Left hindlimb (tissue), 1 donor: Measurements from ENCODE around the gene FBXO47.

Source experiments
- DNase-seq: peaks from one replicate; pipeline ENCODE4 v3.0.0-alpha.2; 2018

Gene FBXO47, protein sequence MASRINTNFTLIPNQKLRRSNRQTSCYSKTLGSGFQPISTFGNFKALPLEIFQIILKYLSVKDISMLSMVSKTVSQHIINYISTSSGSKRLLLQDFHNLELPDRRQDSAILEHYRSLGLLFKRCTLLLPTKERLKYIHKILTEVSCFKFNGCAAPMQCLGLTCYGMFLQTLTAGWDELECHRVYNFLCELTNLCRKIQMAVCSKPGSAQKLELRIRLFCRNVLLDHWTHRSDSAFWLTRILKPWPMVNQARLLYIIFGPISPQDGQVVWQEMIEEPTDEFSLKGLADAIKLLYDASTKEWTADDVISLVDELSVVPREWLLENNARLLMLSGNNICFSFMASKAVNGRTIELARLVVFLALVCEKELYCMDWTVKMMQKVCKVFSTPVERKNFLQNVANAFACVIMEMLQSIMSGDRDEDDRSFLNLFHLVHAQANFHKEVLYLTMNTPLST

DNA sequence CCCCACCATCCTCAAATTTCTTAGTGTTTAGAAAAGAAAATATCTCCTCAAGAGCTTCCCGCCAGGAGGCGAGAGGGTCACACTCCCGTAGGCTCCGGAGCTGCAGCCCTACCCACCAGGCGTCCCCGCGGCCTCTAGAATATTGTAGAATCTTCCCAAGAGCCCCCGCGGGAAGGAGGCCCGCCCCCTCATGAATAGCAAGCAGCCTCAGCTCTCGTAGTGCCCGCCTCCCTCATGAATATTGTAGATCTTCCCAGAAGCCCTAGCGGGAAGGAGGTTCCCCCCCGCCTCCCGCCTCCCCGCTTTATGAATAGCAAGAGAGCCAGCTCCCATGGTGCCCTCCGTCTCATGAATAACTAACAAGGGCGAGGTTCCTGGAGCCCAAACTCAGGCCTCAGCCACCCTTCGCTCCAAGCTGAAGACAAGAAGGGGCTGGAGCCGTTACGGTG lies at the start of gene FBXO47:
FBXO47 (minus strand) TSS at position 114 of the 449 bp plus-strand sequence. CDS start 4,378 bp downstream, outside the sequence.
- peak; percentile 93 for DNase-seq

DNA sequence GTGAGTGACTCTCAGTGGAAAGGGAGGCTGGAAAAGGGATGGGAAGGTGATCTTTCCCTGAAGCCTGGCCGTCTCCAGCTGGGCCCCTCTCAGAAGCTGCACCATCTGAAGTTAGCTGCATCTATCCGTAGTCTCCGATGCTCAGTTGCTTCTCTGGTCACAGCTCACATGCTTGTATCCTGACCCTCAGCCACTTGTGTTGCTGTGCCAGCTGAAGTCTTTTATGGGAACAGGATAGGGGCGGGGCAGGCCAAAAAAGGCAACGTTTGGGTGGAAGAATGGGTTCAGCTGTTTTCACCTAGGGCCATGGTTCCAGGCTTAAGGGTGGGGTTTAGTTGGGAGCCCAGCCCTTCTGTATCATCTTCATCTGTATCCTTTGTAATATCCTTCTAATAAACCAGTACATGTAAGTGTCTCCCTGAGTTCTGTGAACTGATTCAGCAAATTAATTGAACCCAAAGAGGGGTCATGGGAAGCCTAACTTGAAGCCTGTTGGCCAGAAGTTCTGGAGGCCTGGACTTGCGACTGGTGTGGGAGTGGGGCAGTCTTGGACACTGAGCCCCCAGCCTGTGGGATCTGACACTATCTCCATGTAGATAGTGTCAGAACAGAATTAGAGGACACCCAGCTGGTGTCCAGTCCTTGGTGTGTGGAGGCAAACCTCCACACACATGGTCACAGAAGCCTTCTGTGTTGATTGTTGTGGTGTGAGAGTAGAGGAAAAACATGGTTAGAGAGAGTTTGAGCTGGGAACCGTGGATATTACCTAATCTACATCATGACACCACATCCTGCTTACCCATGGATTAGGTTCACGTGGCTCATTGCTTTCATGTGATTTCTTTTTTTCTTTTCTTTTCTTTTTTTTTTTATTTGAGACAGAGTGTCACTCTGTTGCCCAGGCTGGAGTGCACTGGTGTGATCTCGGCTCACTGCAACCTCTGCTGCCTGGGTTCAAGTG lies 49.3 kb upstream of the FBXO47 start:
- no peak for DNase-seq

DNA sequence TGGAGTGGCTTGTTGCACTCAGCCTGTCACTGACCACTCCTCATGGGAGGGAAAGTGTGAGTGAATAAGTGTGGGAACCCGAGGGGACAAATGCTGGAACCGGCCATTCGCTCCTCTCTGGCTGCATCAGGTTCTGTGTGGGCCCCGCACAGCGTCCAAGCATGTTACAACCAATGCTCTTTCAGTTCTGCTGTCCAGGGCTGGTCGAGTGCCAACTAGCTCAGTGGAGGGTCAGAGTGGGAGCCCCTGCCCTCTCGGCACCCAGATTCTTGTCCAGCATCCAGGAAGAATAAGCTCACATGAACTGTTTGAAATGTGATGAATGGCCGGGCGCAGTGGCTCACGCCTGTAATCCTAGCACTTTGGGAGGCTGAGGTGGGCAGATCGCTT lies 48.3 kb upstream of the FBXO47 start:
- DNase-seq, result no peak

DNA sequence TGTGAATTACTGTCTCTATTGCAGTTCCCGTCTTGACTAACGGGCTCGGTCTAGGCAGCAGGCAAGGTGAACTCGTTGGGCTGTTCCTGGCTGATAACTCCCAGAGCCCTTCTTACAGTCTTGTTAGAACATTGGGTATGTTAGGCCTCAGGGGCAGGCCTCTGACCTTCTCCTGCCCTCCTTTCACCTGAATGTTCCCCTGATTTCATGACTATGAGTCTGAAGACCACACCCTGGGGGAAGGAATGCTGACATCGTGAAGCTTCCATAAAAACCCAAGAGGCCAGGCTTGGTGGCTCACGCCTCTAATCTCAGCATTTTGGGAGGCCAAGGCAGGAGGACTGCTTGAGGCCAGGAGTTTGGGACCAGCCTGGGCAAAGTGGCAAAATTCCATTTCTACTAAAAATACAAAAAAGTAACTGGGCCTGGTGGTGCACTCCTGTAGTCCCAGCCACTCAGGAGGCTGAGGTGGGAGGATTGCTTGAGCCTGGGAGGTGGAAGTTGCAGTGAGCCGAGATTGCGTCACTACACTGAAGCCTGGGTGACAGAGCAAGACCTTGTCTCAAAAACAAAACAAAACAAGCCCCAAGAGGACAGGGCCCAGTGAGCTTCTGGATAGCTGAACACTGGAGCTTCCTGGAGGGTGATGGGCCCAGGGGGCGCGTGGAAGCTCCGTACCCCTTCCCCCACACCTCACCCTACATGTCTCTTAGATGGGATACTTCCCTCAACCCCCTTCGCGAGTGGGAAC lies 47.8 kb upstream of the FBXO47 start:
- DNase-seq, result no peak

DNA sequence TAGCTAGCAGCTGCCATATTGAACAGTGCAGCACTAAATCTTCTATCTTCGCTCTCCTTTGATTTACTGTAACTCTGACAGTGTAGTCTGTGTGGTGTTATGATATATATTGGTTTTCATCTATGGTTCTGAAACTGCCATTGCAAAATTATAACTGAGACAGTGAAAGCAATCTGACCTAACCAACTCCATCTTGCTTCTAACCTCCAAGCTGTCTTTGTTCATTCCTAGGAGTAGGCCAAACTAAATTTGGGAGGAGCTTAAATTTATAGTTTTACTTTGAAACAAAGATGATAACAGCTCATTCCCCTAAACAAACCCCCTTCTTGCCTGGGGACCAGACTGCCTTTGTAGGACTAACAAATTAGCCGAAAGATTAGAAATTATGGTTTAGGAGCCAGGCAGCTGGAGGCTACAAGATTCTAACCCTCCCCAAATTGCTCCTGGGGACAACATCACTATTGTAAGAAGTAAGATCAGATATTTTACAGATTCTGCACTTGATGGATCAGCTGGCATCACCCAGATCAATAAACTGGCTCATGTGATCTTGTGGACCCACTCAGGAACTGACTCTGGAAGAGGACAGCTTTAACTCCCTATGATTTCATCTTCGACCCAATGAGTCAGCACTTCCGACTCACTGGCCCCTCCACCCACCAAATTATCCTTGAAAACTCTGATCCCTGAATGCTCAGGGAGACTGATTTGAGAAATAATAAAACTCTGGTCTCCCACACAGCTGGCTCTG lies 47.0 kb upstream of the FBXO47 start:
- no peak for DNase-seq

DNA sequence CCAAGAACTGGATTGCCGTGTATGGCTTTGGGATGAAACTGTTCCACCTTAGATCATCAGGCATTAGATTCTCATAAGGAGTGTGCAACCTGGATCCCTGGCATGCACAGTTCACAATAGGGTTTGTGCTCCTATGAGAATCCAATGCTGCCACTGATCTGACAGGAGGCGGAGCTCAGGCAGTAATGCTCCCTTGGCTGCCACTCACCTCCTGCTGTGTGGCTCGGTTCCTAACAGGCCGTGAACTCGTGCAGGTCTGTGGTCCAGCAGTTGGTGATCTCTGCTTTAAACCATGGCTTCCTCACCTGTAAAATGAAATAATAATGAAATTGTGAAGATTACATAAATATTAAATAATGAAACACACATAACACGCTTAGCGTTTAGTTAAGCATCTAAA lies 45.5 kb upstream of the FBXO47 start:
- no peak for DNase-seq

DNA sequence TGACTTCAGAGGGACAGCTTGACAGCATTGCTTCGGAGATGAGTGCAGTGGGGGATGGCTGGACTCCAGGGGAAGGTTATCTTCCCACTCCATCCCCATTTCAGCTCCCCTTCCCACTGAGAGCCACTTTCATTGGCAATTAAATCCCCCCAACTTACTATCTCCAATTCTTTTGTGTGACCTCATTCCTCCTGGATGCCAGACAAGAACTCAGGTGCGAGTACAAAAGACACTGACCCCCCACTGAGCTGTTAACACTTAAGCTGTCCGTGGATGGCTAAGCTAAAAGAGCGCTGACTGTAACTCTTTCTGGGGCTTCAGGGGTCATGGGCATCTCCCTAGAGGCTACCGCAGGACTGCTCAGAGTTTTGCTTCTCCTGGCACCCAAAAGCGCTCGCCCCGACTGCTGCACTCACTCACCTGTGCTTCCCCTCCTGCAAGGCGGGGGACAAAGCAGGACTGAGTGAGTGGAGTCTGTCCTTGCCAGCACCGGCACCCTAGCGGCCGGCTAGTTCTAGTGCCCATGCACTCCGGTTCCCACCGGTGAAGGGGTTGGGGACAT lies 44.8 kb upstream of the FBXO47 start:
- no peak for DNase-seq

DNA sequence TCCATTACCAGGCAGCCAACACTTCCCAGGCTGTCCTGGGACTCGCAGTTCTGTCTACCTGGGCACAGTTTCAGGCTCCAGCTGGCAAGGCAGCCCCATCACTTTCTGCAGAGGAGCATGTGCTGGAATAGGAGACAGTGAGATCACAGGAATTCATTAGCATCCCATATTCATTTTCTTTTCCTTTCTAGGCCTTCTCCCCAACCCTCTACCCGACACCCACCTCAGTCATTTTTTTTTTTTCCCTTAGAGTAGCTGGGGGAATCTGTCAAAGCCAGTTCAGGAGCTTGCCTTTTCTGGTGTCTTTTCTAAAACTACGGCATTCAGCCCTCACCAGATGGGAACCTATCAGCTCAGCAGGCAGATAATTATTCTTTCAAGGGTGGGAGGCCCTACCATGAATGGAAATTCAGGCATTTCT lies 42.4 kb upstream of the FBXO47 start:
- DNase-seq, result peak; percentile 53

DNA sequence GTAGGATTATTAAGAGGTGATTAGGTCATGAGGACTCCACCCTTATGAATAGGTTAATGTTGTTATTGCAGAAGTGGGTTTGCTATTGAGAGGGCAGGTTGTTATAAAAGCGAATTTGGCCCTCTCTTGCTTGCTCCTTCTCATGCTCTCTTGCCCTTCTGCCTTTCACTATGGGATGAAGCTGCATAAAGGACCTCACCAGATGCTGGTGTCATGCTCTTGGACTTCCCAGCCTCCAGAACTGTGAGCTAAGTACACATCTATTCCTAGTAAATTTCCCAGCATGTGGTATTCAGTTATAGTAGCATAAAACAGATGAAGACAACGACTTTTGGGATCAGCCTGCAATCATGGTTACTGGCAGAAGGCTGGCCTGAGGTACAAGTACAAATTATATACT lies 41.4 kb upstream of the FBXO47 start:
- DNase-seq, result no peak

DNA sequence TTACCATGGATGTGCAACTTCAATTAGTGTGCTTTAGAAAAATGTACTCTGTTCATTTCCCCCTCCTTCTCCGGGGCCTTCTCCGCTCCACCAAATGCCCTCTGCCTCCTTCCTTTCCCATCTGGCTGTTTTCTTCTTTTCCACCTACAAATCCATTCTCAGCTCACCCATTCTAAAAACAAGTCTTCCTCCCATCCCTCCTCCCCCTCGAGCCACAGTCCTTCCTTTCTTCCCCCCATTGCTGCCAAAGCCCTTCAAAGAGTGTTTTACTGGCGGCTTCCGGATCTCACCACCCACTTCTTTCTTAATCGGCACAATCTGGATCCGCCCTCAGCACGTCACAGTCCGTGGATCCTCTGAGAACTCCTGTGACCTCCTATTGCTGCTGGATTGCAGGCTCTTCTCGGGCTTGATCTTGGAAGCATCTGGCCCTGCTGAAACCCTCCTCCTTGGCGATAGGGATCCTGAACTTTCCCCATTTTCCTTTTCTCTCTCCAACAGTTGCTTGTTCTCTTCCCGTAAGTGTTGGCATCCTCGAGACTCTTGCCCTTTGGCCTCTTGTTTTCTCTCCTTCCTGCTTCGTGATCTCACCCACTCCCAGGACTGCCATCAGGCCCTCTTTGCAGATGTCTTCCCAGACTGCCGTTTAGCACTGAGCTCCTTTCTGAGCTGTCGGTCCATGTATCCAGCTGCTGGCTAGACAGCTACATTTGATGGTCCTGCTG lies 36.0 kb upstream of the FBXO47 start:
- peak; percentile 57 for DNase-seq

DNA sequence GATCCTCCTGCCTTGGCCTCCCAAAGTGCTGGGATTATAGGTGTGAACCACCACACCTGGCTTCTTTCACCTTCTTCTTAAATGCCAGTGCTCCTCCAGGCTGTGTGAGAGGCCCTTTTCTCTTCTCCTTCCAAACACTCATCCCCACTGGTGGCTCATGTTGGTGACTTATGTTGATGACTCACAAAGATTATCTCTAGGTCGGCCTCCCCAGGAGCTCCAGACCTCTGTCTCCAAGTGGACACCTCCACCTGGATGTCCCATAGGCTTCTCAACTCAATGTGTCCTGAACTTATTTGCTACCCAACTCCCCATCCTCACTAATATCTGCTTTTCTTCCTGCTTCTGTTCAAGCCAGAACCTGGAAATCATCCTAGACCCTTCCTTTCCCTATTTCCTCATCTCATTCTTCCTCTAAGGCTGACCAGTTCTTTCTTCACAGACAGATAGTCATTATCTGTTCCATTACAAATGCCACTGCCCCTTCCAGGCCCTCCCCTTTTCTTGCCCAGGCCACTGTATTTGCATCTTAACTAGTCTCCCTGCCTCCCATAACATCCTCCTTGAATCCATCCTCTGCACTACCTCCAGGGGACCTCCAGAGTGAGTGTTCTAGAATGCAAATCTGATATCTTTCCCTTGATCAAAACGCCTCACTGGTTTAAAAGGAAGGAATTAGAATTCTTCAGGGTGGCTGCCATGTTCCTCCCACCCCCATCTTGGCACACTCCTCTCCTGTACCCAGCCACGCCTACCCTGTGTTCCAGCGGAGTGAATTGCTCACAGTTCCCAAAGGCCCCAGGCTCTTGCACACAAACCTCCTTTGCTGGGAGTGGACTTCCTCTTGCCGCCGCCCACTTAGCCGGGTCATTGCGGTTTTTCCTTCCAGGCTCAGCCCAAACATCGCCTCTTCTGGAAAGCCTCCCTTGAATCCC lies 34.8 kb upstream of the FBXO47 start:
- DNase-seq, result peak; percentile 76

DNA sequence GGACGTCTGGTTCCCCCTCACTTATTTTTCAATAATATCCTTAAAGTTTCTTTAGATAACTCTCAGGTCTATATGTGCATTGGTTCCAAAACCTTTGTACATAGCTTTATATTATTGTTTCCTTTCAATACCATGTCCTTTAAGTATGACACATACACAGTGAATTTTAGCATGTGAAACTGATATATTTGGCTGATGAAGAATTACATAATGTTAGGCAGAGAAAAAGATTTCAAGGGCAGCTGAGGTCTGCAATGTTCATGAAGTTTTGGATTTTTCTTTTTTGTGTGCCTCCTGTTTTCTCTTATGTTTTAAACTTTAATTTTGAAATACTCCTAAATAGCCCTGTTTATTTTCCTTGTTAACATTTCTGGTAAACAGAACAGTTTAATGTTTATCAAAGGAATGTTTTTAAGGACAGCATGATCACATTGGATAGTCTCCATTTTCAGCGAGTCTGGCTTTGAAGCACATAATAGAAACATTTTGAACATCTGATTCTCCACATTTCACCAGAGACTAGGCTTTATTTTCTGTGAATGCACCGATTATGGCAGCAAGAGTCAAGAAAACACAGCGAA lies 32.9 kb upstream of the FBXO47 start:
- no peak for DNase-seq

DNA sequence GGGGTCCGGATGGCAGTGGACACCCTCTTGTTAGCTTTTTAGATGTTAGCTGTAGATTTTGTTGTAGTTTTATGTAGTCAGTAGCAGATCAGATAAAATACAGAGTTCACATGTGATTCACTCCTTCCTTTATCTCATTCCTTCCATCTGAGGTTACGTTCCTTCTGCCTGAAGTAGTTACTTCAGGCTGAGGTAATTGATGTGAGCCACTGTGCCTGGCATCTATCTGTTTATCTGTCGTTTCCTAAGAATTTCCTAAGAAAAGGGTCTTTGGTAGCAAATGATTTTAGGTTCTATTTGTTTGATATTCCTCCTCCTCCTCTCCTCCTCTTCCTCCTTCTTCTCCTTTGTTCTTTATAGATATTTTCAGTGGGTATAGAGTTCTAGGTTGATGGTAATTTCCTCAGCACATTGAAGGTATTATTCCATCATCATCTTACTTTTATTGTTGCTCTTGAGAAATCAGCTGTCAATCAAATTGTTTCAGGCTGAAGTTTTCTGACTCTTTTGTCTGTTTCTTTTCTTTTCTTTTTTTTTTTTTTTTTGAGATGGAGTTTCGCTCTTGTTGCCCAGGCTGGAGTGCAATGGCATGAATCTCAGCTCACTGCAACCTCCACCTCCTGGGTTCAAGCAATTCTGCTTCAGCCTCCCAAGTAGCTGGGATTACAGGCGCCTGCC lies 29.6 kb upstream of the FBXO47 start:
- DNase-seq, result no peak

DNA sequence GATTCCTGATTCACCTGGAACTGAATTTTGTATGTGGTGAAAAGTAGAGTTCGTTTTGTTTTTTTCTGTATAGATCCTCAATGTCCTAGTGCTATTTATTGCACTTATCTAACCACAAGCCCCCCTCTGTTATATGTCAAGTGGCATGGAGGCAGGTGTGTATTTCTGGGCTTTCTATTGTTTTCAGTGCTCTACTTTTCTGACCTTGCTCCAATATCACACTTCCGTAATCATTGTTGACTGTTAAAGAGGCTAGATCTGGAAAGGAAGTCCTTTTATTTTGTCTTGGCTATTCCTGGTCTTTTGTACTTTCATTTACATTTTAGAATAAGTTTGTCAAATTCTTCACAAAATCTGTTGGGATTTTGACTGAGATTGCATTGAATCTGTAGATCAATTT lies 26.8 kb upstream of the FBXO47 start:
- no peak for DNase-seq

DNA sequence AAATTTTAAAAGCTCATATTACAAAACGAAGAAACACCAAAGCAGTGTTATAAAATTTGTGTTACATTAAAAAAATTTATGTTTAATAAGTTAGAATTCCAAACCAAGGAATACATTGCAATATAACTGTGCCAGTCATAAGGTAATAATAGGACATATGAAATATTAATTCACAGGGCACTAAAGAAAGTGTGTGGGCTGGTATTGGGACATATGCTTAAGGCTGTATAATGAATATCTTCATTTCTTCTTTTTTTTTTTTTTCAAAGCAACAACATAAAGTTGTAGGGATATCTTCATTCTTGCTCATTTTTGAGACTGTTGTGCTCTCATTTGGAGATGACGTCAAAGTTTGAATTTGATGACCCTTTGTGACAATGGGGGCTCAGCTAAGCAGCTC lies 17.5 kb upstream of the FBXO47 start:
- DNase-seq, result no peak

DNA sequence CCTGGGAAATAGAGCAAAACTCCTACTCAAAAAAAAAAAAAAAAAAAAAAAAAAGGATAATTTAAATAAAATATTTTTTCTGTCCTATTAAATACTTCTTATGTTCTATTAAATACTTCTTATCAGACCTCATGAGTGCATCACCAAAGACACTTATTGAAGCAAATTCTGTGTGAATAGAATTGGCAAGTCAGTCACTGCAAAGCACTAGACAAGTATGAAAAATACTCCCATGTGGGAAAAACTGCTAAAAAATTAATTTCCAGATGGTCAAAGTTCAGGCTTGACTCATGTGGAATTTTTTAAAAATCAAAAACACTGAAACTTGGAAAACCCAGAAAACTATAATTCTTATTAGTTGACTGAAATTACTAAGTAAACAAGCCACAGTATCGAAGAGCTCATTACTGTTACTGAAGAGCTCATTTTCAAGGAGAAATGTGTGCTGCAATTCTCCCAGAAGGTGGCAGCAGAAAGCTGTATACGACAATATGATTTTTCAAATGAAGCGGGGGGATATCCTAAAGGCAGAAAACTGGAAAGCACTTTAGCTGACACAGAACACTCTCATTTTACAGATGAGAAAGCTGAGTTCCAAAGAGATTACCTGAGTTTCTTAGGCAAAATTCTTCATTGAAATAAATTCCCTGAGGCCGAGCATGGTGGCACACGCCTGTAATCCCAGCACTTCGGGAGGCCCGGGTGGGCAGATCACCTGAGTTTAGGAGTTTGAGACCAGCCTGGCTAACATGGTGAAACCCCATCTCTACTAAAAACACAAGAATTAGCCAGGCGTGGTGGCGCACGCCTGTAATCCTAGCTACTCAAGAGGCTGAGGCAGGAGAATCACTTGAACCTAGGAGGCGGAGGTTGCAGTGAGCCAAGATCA lies 15.9 kb upstream of the FBXO47 start:
- DNase-seq, result peak; percentile 51

DNA sequence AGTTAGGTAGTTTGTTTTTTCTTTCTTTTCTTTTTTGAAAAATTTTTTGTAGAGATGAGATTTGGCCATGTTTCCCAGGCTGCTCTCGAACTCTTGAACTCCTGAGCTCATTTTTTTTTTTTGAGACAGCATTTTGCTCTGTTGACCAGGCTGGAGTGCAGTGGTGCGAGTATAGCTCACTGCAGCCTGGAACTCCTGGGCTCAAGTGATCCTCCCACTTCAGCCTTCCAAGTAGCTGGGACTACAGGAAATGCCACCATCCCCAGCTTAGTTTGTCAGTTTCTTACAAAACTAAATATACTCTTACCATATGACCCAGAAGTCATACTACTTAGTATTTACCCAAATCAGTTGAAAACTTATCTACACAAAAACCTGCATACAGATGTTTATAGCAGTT lies 14.4 kb upstream of the FBXO47 start:
- DNase-seq, result no peak
